ENCODE data around the gene SPATS1. TPM values are rescaled to one million over a fixed set of nuclear protein-coding genes. Genes with fewer than 3 reads are reported as not detected.

Gene SPATS1
- total and polyA plus RNA-seq, 12 donors, result not detected

- H3K4me3 ChIP-seq, result no peak overlapping the region
- TF ChIP-seq CTCF (IDR thresholded peaks at IDR 0.05), result no peak
- H3K36me3 ChIP-seq, result peaks cover 4 to 54% (median 19%) of the 10 kb centered on the region in 9 donors
- no peak for ATAC-seq
- no peaks in the 10 kb centered on the region for H3K9me3 ChIP-seq
- H3K27ac ChIP-seq, result no peak overlapping the region
- H3K4me1 ChIP-seq, result peaks cover 8 to 42% (median 32%) of the 10 kb centered on the region in 9 donors
- 69 to 83% methylated on average over 1 of the region's 1 CpG for whole genome bisulfite sequencing, 2 donors
- DNase-seq, result no peak
- intact Hi-C loops (cut with DNase I), result no loop called here
- no peaks in the 10 kb centered on the region for H3K27me3 ChIP-seq
Measured at GRCh38 chr6:44390158-44390683, 47.8 kb downstream of the SPATS1 start.

Other genes starting within 250 kb of the SPATS1 start
- gene MRPL14, start 215.2 kb upstream of the SPATS1 start, total RNA-seq, result 10 to 100 TPM; 35.1 to 51.5 (median 41.4) TPM
- gene MRPL14, start 215.2 kb upstream of the SPATS1 start, polyA plus RNA-seq, result 10 to 100 TPM; 29.9 to 89.7 TPM
- gene TMEM63B, start 215.1 kb upstream of the SPATS1 start, total RNA-seq, result 10 to 100 TPM; 32.2 to 67.1 (median 37.6) TPM
- gene TMEM63B, start 215.1 kb upstream of the SPATS1 start, polyA plus RNA-seq, result 10 to 100 TPM; 20.3 to 37.4 TPM
- gene CAPN11, start 183.8 kb upstream of the SPATS1 start, total RNA-seq, result under 1 TPM in 6 of 10 donors, not detected in 4; 0.09 to 0.72 (median 0.24) TPM
- gene CAPN11, start 183.8 kb upstream of the SPATS1 start, polyA plus RNA-seq, result under 1 TPM; 0.32 to 0.37 TPM
- gene MYMX, start 125.7 kb upstream of the SPATS1 start, total RNA-seq, result 1 to 10 TPM in 2 of 10 donors, under 1 TPM in 3, not detected in 5; 0.41 to 2.3 (median 0.86) TPM
- under 1 TPM in 1 of 2 donors, not detected in 1; 0.91 TPM for gene MYMX, start 125.7 kb upstream of the SPATS1 start, polyA plus RNA-seq
- gene SLC29A1, start 119.1 kb upstream of the SPATS1 start, total RNA-seq, result 100 to 1,000 TPM; 104 to 198 (median 146) TPM
- 10 to 100 TPM; 46.3 to 90.9 TPM for gene SLC29A1, start 119.1 kb upstream of the SPATS1 start, polyA plus RNA-seq
- gene HSP90AB1, start 95.5 kb upstream of the SPATS1 start, total RNA-seq, result 1,000 to 10,000 TPM in 4 of 10 donors, 100 to 1,000 TPM in 6; 675 to 1,053 (median 920) TPM
- gene HSP90AB1, start 95.5 kb upstream of the SPATS1 start, polyA plus RNA-seq, result 100 to 1,000 TPM; 235 to 764 TPM
- gene SLC35B2, start 85.1 kb upstream of the SPATS1 start, total RNA-seq, result 10 to 100 TPM; 19.4 to 29.8 (median 23.7) TPM
- gene SLC35B2, start 85.1 kb upstream of the SPATS1 start, polyA plus RNA-seq, result 10 to 100 TPM in 1 of 2 donors, 1 to 10 TPM in 1; 9.1 to 27.2 TPM
- 1 to 10 TPM; 1.5 to 8.7 (median 3.4) TPM for gene NFKBIE, start 77.1 kb upstream of the SPATS1 start, total RNA-seq
- 1 to 10 TPM; 5.7 to 5.9 TPM for gene NFKBIE, start 77.1 kb upstream of the SPATS1 start, polyA plus RNA-seq
- gene TMEM151B, start 72.2 kb upstream of the SPATS1 start, total RNA-seq, result 1 to 10 TPM in 1 of 10 donors, under 1 TPM in 5, not detected in 4; 0.09 to 2.2 (median 0.43) TPM
- gene TMEM151B, start 72.2 kb upstream of the SPATS1 start, polyA plus RNA-seq, result 1 to 10 TPM in 1 of 2 donors, under 1 TPM in 1; 0.14 to 1.2 TPM
- 10 to 100 TPM in 1 of 10 donors, 1 to 10 TPM in 9; 7.0 to 10.9 (median 8.5) TPM for gene AARS2, start 29.3 kb upstream of the SPATS1 start, total RNA-seq
- gene AARS2, start 29.3 kb upstream of the SPATS1 start, polyA plus RNA-seq, result 1 to 10 TPM; 4.7 to 6.5 TPM
- gene CDC5L, start 45.1 kb downstream of the SPATS1 start, total RNA-seq, result 10 to 100 TPM; 17.5 to 26.5 (median 20.9) TPM
- 1 to 10 TPM; 5.4 to 9.3 TPM for gene CDC5L, start 45.1 kb downstream of the SPATS1 start, polyA plus RNA-seq